ENCODE measurements around the gene C10orf90. TPM values are rescaled to one million over a fixed set of nuclear protein-coding genes. Genes with fewer than 3 reads are reported as not detected.

Gene C10orf90
- total RNA-seq, 2 experiments from 2014 or later = not detected

GRCh38 chr10:126508535-126509040 is 161.9 kb downstream of the C10orf90 start:
- TF ChIP-seq, protein P1, sequence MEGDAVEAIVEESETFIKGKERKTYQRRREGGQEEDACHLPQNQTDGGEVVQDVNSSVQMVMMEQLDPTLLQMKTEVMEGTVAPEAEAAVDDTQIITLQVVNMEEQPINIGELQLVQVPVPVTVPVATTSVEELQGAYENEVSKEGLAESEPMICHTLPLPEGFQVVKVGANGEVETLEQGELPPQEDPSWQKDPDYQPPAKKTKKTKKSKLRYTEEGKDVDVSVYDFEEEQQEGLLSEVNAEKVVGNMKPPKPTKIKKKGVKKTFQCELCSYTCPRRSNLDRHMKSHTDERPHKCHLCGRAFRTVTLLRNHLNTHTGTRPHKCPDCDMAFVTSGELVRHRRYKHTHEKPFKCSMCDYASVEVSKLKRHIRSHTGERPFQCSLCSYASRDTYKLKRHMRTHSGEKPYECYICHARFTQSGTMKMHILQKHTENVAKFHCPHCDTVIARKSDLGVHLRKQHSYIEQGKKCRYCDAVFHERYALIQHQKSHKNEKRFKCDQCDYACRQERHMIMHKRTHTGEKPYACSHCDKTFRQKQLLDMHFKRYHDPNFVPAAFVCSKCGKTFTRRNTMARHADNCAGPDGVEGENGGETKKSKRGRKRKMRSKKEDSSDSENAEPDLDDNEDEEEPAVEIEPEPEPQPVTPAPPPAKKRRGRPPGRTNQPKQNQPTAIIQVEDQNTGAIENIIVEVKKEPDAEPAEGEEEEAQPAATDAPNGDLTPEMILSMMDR (IDR thresholded peaks at IDR 0.05) = no peak
- Mint-ChIP-seq H3K27ac (no peak overlapping the region), H3K4me3 (no peak overlapping the region), H3K9me3 (no peaks in the 10 kb centered on the region), H3K27me3 (no peaks in the 10 kb centered on the region), H3K4me1 (ENCODE audit: low read depth) (no peaks in the 10 kb centered on the region), H3K36me3 (ENCODE audit: low read depth) (no peaks in the 10 kb centered on the region)
- ATAC-seq (ENCODE audit: poor library complexity) = no peak
- intact Hi-C loops (cut with DNase I, micrococcal nuclease) = no loop called here
- no peaks in the 10 kb centered on the region for H3K4me1 ChIP-seq (ENCODE audit: insufficient read depth, low read length)
- no peak overlapping the region for H3K4me3 ChIP-seq (ENCODE audit: low read length)
- ChIA-PET CTCF (no interaction called here), POLR2A (no interaction called here)
- no peaks in the 10 kb centered on the region for H3K36me3 ChIP-seq (ENCODE audit: insufficient read depth, low read length)
- H3K27ac ChIP-seq (ENCODE audit: low read depth in 1 of 2, low read length in 2 of 2) = no peak overlapping the region
- no peaks in the 10 kb centered on the region for H3K27me3 ChIP-seq (ENCODE audit: control insufficient read depth in 1 of 2, insufficient read depth in 2 of 2, low read length in 2 of 2)
- H3K9me3 ChIP-seq (ENCODE audit: control insufficient read depth in 1 of 2, insufficient read depth in 1 of 2, low read length in 2 of 2) = peaks cover 0 to 6% of the 10 kb centered on the region in 2 experiments
- DNase-seq = no peak

DNA sequence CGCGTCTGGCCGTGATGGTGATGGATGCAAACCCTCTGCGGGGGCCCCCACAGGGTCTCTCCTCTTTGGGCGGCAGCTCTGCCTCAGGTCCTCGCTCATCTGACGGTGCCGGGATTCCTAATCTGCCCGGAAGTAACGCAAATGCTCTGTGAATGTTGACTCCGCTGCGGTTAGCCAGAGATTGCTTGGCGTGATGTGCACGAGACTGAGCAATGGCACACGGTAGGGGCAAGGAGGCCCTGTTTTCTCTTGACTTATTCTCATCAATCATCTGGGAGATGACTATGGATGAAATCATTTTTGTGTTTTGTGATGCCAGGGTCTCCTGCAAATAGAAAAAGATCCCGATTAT is 165.8 kb downstream of the C10orf90 start:
- POLR2A ChIA-PET = no interaction called here
- TF ChIP-seq, protein P1 (IDR thresholded peaks at IDR 0.05) = no peak

DNA sequence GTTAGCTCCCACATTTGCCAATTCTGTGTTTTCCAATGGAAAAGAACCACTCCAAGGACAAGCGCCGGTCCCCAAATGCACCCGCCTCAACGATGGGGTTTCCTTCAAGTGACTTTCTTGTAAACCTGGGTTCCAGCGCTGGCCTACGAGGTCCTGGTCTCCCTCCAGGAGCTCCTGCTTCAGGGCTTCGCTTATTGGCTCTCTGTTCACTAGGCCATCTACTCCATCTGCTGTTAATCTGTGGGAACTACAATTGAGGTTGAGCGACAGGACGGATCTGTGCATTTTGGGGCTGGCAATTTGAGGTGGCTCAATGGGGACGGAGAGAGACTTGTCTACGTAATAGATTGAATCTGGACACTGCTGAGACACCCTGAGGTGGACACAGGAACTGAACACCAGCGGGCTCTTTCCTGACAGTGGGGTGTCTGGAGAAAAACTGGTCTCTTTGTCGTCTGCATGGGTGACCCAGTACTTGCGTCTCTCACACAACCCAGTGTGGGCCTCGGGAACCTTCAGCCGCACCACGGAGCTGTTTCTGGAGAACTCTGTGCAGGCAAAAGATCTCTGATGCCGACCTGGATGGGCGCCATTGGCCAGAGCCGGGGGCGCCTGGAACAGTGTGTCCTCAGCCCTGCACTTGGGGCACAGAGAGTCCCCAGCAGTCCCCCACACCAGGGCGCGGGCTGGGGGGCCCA is 166.3 kb downstream of the C10orf90 start:
- H3K27ac ChIP-seq (ENCODE audit: low read depth in 1 of 2, low read length in 2 of 2) = no peak overlapping the region
- Mint-ChIP-seq H3K27ac (no peak overlapping the region), H3K27me3 (no peaks in the 10 kb centered on the region), H3K4me3 (no peak overlapping the region), H3K4me1 (ENCODE audit: low read depth) (no peaks in the 10 kb centered on the region), H3K36me3 (ENCODE audit: low read depth) (no peaks in the 10 kb centered on the region), H3K9me3 (no peaks in the 10 kb centered on the region)
- peaks cover 0 to 6% of the 10 kb centered on the region in 2 experiments for H3K9me3 ChIP-seq (ENCODE audit: control insufficient read depth in 1 of 2, insufficient read depth in 1 of 2, low read length in 2 of 2)
- H3K4me1 ChIP-seq (ENCODE audit: insufficient read depth, low read length) = no peaks in the 10 kb centered on the region
- H3K27me3 ChIP-seq (ENCODE audit: control insufficient read depth in 1 of 2, insufficient read depth in 2 of 2, low read length in 2 of 2) = no peaks in the 10 kb centered on the region
- ChIA-PET CTCF (no interaction called here), POLR2A (no interaction called here)
- no peak overlapping the region for H3K4me3 ChIP-seq (ENCODE audit: low read length)
- no peaks in the 10 kb centered on the region for H3K36me3 ChIP-seq (ENCODE audit: insufficient read depth, low read length)
- intact Hi-C loops (cut with DNase I, micrococcal nuclease) = loop anchor here in 1 of 2 experiments (2.0 kb wide), 1 partner anchor 521 kb away; no protein-coding TSS in a partner anchor
- peak in 3 of 14 experiments; percentile 24 to 51 (median 48) for DNase-seq
- TF ChIP-seq, protein P1 (IDR thresholded peaks at IDR 0.05) = peak; percentile 8
- no peak for ATAC-seq (ENCODE audit: poor library complexity)

More for the DNA sequence above, 165.8 kb downstream of the C10orf90 start:
- Histone ChIP-seq H3K9me3 (ENCODE audit: control insufficient read depth in 1 of 2, insufficient read depth in 1 of 2, low read length in 2 of 2) (peaks cover 0 to 6% of the 10 kb centered on the region in 2 experiments), H3K4me3 (ENCODE audit: low read length) (no peak overlapping the region), H3K4me1 (ENCODE audit: insufficient read depth, low read length) (no peaks in the 10 kb centered on the region), H3K27ac (ENCODE audit: low read depth in 1 of 2, low read length in 2 of 2) (no peak overlapping the region), H3K27me3 (ENCODE audit: control insufficient read depth in 1 of 2, insufficient read depth in 2 of 2, low read length in 2 of 2) (no peaks in the 10 kb centered on the region), H3K36me3 (ENCODE audit: insufficient read depth, low read length) (no peaks in the 10 kb centered on the region)
- no peaks in the 10 kb centered on the region for H3K27me3 Mint-ChIP-seq
- H3K36me3 Mint-ChIP-seq (ENCODE audit: low read depth) = no peaks in the 10 kb centered on the region
- H3K9me3 Mint-ChIP-seq = no peaks in the 10 kb centered on the region
- H3K4me3 Mint-ChIP-seq = no peak overlapping the region
- intact Hi-C loops (cut with DNase I, micrococcal nuclease) = loop anchor here in 1 of 2 experiments (2.0 kb wide), 1 partner anchor 522 kb away; no protein-coding TSS in a partner anchor
- H3K27ac Mint-ChIP-seq = no peak overlapping the region
- ATAC-seq (ENCODE audit: poor library complexity) (no peak), DNase-seq (no peak)
- H3K4me1 Mint-ChIP-seq (ENCODE audit: low read depth) = no peaks in the 10 kb centered on the region
- CTCF ChIA-PET = no interaction called here
